DND-41 (cell line): ENCODE data around the gene PCDHB14.
"Not testable (repeated sequence)": the region's sequence is repeated elsewhere in the genome, so short reads cannot be mapped to it uniquely, and the experiment has no call there.

Experiments used
- ATAC-seq: fragments of 200-7000 bp; cut with Tn5 transposase; 3 replicates; pipeline ENCODE4 v1.9.1; 2021; ENCODE audit warnings: low read depth; ENCODE audit not compliant: insufficient read depth
- DNase-seq: peaks from one replicate; pipeline ENCODE4 v3.0.0-alpha.2; 2020
- H2AFZ ChIP-seq: 2 replicates; pipeline ENCODE4 v1.6.0; 2012; ENCODE audit warnings: low read depth, low read length
- H3K27ac ChIP-seq: 2 replicates; pipeline ENCODE4 v1.5.1; 2012; ENCODE audit warnings: low read length, inconsistent platforms
- H3K27me3 ChIP-seq: fragments of 200-600 bp; sonication (generic); 2 replicates; pipeline ENCODE4 v1.6.0; 2012; ENCODE audit warnings: low read length, mild to moderate bottlenecking, inconsistent platforms; ENCODE audit not compliant: insufficient read depth, poor library complexity
- H3K36me3 ChIP-seq: 2 replicates; pipeline ENCODE4 v1.5.1; 2012; ENCODE audit warnings: low read length, inconsistent platforms; ENCODE audit not compliant: insufficient read depth
- H3K4me1 ChIP-seq: 2 replicates; pipeline ENCODE4 v1.5.1; 2012; ENCODE audit warnings: mild to moderate bottlenecking, low read length; ENCODE audit not compliant: insufficient read depth
- H3K4me2 ChIP-seq: 2 replicates; pipeline ENCODE4 v1.6.0; 2012; ENCODE audit warnings: mild to moderate bottlenecking, moderate library complexity, low read length, inconsistent platforms; ENCODE audit not compliant: insufficient read depth
- H3K4me3 ChIP-seq, 2 experiments: fragments of 200-600 bp in 1 of 2; shearing (Covaris generic) in 1 of 2; 2 replicates each; pipeline ENCODE4 v1.5.1; 2012 to 2016; ENCODE audit warnings: inconsistent platforms in 2 of 2, low read length in 2 of 2, mild to moderate bottlenecking in 2 of 2, low read depth in 1 of 2, moderate library complexity in 1 of 2
- H3K79me2 ChIP-seq: 2 replicates; pipeline ENCODE4 v1.6.0; 2012; ENCODE audit warnings: low read length, inconsistent platforms; ENCODE audit not compliant: insufficient read depth
- H3K9ac ChIP-seq: 2 replicates; pipeline ENCODE4 v1.6.0; 2012; ENCODE audit warnings: low read depth, mild to moderate bottlenecking, inconsistent platforms, low read length, moderate library complexity
- H3K9me3 ChIP-seq: 2 replicates; pipeline ENCODE4 v1.5.1; 2012; ENCODE audit warnings: low read length, moderate library complexity, mild to moderate bottlenecking, inconsistent platforms; ENCODE audit not compliant: insufficient read depth, severe bottlenecking
- H4K20me1 ChIP-seq: 2 replicates; pipeline ENCODE4 v1.6.0; 2012; ENCODE audit warnings: low read length; ENCODE audit not compliant: insufficient read depth
- EZH2 ChIP-seq: IDR thresholded peaks from 3 replicates; pipeline ENCODE4 v1.6.1; 2012; ENCODE audit warnings: borderline replicate concordance, low read depth, mild to moderate bottlenecking, moderate library complexity, low read length, inconsistent platforms; ENCODE audit not compliant: severe bottlenecking
- TF ChIP-seq, protein P1 (sequence below): IDR thresholded peaks from 2 replicates; pipeline ENCODE4 v1.5.1; 2012; ENCODE audit warnings: borderline replicate concordance, low read length, moderate library complexity, mild to moderate bottlenecking; ENCODE audit not compliant: poor library complexity, severe bottlenecking; ENCODE audit errors: extremely low read depth

PCDHB14 gene

DNA sequence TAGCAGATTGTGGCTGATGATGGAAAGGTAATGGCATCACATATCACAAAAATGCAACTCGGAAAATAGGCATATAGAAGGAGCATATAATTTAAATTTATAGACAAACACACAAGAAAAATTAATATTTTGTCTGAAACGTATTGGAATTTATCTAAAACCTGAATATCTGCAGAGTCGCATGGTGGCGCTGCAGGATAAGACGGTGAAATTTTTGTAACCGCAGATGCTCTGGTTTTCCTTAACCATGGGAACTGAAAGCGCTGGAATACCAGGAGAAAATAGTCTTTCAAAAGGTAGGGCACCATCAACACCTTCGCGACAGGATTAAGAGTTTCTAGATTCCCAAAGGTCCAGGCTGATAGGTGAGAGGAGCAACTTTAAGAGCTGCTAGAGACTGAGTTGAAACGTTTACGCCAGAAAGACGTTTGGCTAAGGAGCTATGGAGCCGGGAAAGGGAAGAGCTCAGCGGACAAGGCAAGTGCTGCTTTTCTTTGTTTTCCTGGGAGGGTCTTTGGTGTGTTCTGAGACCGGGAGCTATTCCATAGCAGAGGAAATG, 11.0 kb downstream of the PCDHB14 start:
- no peak overlapping the region for H2AFZ ChIP-seq
- no peak overlapping the region for H3K9ac ChIP-seq
- H3K9me3 ChIP-seq: peaks cover 3% of the 10 kb centered on the region
- no peaks in the 10 kb centered on the region for H4K20me1 ChIP-seq
- DNase-seq (no peak), ATAC-seq (no peak)
- no peak overlapping the region for H3K27ac ChIP-seq
- H3K4me1 ChIP-seq: no peaks in the 10 kb centered on the region
- no peaks in the 10 kb centered on the region for H3K79me2 ChIP-seq
- H3K4me3 ChIP-seq: no peak overlapping the region
- no peaks in the 10 kb centered on the region for H3K36me3 ChIP-seq
- TF ChIP-seq, protein P1, sequence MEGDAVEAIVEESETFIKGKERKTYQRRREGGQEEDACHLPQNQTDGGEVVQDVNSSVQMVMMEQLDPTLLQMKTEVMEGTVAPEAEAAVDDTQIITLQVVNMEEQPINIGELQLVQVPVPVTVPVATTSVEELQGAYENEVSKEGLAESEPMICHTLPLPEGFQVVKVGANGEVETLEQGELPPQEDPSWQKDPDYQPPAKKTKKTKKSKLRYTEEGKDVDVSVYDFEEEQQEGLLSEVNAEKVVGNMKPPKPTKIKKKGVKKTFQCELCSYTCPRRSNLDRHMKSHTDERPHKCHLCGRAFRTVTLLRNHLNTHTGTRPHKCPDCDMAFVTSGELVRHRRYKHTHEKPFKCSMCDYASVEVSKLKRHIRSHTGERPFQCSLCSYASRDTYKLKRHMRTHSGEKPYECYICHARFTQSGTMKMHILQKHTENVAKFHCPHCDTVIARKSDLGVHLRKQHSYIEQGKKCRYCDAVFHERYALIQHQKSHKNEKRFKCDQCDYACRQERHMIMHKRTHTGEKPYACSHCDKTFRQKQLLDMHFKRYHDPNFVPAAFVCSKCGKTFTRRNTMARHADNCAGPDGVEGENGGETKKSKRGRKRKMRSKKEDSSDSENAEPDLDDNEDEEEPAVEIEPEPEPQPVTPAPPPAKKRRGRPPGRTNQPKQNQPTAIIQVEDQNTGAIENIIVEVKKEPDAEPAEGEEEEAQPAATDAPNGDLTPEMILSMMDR: no peak
- no peak for TF ChIP-seq EZH2
- H3K4me2 ChIP-seq: no peak overlapping the region
- H3K27me3 ChIP-seq: no peaks in the 10 kb centered on the region

DNA sequence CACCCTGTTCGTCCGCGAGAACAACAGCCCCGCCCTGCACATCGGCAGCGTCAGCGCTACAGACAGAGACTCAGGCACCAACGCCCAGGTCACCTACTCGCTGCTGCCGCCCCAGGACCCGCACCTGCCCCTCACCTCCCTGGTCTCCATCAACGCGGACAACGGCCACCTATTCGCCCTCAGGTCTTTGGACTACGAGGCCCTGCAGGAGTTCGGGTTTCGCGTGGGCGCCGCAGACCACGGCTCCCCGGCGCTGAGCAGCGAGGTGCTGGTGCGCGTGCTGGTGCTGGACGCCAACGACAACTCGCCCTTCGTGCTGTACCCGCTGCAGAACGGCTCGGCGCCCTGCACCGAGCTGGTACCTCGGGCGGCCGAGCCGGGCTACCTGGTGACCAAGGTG, 12.8 kb downstream of the PCDHB14 start:
- not testable (repeated sequence) for H3K79me2 ChIP-seq, H3K4me2 ChIP-seq, H3K4me1 ChIP-seq, H3K9me3 ChIP-seq, H3K36me3 ChIP-seq, H3K4me3 ChIP-seq, H4K20me1 ChIP-seq, H3K27ac ChIP-seq, ATAC-seq, H3K9ac ChIP-seq, H2AFZ ChIP-seq, H3K27me3 ChIP-seq, DNase-seq

DNA sequence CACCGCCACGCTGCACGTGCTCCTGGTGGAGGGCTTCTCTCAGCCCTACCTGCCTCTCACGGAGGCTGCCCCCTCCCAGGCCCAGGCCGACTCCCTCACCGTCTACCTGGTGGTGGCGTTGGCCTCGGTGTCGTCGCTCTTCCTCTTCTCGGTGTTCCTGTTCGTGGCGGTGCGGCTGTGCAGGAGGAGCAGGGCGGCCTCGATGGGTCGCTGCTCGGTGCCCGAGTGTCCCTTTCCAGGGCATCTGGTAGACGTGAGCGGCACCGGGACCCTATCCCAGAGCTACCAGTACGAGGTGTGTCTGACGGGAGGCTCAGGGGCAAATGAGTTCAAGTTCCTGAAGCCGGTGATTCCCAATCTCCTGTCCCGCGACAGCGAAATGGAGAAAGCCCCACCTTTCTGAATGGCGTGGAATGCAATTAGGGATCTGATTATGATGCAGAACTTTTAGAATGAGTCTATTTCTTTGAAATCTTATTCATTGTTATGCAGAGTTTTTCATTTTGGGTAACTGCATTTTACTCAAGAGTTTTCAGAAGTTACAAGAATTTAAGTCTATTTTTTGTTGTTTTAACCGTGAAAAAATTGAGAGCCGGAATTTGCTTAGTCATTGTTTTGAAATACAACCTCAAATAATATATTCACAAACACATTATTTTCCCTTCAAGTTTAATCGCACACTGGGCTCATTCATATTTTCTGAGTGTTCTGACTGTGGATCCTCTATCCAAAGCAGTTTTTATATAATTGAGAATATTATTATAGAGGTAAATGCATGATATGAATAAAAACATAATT, 13.6 kb downstream of the PCDHB14 start:
- Histone ChIP-seq H3K4me3 (no peak overlapping the region), H3K9ac (no peak overlapping the region), H2AFZ (no peak overlapping the region), H3K36me3 (no peaks in the 10 kb centered on the region), H3K4me1 (no peaks in the 10 kb centered on the region), H3K9me3 (peaks cover 2% of the 10 kb centered on the region), H3K4me2 (no peak overlapping the region), H4K20me1 (no peaks in the 10 kb centered on the region), H3K27ac (no peak overlapping the region), H3K79me2 (no peaks in the 10 kb centered on the region), H3K27me3 (no peaks in the 10 kb centered on the region)
- DNase-seq (no peak), ATAC-seq (no peak)
- TF ChIP-seq EZH2: no peak
- TF ChIP-seq, protein P1: no peak

DNA sequence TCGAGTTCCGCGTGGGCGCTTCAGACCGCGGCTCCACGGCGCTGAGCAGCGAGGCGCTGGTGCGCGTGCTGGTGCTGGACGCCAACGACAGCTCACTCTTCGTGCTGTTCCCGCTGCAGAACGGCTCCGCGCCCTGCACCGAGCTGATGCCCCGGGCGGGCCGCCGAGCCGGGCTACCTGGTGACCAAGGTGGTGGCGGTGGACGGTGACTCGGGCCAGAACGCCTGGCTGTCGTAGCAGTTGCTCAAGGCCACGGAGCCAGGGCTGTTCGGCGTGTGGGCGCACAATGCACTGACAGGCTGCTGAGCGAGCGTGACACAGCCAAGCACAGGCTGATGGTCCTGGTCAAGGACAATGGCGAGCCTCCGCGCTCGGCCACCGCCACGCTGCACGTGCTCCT, 18.4 kb downstream of the PCDHB14 start:
- Histone ChIP-seq H3K4me1 (no peaks in the 10 kb centered on the region), H4K20me1 (no peaks in the 10 kb centered on the region), H3K27me3 (no peaks in the 10 kb centered on the region), H3K79me2 (no peaks in the 10 kb centered on the region), H3K4me2 (no peak overlapping the region), H3K9me3 (peaks cover 5% of the 10 kb centered on the region), H3K9ac (no peak overlapping the region), H2AFZ (no peak overlapping the region), H3K27ac (no peak overlapping the region), H3K4me3 (no peak overlapping the region), H3K36me3 (no peaks in the 10 kb centered on the region)
- TF ChIP-seq EZH2: no peak
- TF ChIP-seq, protein P1: no peak
- ATAC-seq (no peak), DNase-seq (no peak)
